ENCODE measurements around the gene ABI3BP.

ABI3BP gene

DNA sequence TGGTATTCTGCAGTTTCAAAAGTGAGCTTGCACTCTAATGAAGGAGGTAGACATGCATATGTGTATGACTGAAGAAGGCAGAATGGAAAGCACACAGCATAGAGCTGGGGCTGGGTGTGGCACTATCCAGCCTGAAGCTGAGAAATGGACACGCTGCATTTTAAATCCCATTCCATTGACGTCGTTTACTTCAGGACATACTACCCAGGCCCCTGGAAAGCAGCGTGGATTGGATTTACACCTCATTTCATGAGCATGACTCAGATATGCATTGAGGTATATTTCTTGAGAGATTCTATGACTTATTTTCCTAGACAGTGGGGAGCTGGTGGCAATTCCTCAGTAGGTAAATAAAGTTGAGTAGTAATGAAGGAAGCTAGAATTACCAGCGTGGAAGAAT is 101.4 kb downstream of the ABI3BP start:
- no peak for TF ChIP-seq FOXM1 (IDR thresholded peaks at IDR 0.05; ENCODE audit: borderline replicate concordance, low read depth)
- TF ChIP-seq, protein P1, sequence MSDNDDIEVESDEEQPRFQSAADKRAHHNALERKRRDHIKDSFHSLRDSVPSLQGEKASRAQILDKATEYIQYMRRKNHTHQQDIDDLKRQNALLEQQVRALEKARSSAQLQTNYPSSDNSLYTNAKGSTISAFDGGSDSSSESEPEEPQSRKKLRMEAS (IDR thresholded peaks at IDR 0.05): no peak
- TF ChIP-seq YY1 (IDR thresholded peaks at IDR 0.05; ENCODE audit: low read depth): no peak
- no peak for TF ChIP-seq CREB1 (IDR thresholded peaks at IDR 0.05; ENCODE audit: low read depth)
- TF ChIP-seq TCF12 (IDR thresholded peaks at IDR 0.05; ENCODE audit: low read depth): no peak
- TF ChIP-seq RAD21 (IDR thresholded peaks at IDR 0.05; ENCODE audit: low read depth): no peak
- TF ChIP-seq CEBPB (IDR thresholded peaks at IDR 0.05): no peak
- TF ChIP-seq EGR1 (IDR thresholded peaks at IDR 0.05): no peak
- TF ChIP-seq ZBTB7A (IDR thresholded peaks at IDR 0.05; ENCODE audit: low read depth): no peak

DNA sequence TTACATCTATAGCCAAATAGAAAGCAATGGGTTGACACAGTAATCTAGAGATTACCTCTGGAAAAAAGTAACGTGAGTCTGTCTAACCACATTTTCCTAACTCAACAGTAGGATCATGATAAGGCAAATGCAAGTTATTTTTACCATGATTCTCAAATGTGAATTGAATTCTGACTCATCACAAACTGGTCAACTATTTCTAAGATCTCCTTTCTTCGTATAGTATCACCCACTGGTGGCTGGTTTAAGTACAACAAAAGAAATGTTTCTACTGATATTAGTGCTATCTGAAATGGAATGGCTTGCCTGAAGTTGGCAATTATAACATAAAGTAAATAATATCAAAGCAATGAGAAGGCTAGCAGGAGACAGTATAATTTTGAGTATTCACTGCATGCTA is 102.2 kb downstream of the ABI3BP start:
- TF ChIP-seq RAD21 (IDR thresholded peaks at IDR 0.05; ENCODE audit: low read depth): peak; percentile 12; the same call in 1 of the 2 replicates
- no peak for TF ChIP-seq ZBTB7A (IDR thresholded peaks at IDR 0.05; ENCODE audit: low read depth)

DNA sequence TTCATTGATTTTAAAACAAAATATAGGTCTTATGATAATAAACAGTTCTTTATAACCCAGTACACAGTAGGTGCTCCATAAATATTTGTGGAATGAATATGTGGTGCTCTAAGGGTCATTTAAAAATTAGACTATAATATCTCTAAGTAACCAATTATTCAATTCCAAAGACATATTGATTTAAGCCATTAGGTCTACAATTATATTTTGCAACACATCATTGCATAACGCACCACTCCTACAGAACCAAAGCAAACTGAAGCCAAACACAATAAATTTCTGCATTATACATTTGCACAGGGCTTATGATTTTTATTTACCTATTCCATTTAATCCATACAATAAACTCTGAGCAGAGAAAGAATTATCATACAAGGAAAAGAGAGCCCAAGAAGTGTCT is 104.3 kb downstream of the ABI3BP start:
- TF ChIP-seq EGR1 (IDR thresholded peaks at IDR 0.05): no peak
- TF ChIP-seq RAD21 (IDR thresholded peaks at IDR 0.05; ENCODE audit: low read depth): no peak
- no peak for TF ChIP-seq TAF1 (IDR thresholded peaks at IDR 0.05; ENCODE audit: low read depth)
- TF ChIP-seq, protein P1 (IDR thresholded peaks at IDR 0.05): no peak
- TF ChIP-seq EP300 (IDR thresholded peaks at IDR 0.05; ENCODE audit: borderline replicate concordance): no peak
- no peak for TF ChIP-seq CEBPB (IDR thresholded peaks at IDR 0.05)
- no peak for TF ChIP-seq ZBTB7A (IDR thresholded peaks at IDR 0.05; ENCODE audit: low read depth)
- TF ChIP-seq, protein P2, sequence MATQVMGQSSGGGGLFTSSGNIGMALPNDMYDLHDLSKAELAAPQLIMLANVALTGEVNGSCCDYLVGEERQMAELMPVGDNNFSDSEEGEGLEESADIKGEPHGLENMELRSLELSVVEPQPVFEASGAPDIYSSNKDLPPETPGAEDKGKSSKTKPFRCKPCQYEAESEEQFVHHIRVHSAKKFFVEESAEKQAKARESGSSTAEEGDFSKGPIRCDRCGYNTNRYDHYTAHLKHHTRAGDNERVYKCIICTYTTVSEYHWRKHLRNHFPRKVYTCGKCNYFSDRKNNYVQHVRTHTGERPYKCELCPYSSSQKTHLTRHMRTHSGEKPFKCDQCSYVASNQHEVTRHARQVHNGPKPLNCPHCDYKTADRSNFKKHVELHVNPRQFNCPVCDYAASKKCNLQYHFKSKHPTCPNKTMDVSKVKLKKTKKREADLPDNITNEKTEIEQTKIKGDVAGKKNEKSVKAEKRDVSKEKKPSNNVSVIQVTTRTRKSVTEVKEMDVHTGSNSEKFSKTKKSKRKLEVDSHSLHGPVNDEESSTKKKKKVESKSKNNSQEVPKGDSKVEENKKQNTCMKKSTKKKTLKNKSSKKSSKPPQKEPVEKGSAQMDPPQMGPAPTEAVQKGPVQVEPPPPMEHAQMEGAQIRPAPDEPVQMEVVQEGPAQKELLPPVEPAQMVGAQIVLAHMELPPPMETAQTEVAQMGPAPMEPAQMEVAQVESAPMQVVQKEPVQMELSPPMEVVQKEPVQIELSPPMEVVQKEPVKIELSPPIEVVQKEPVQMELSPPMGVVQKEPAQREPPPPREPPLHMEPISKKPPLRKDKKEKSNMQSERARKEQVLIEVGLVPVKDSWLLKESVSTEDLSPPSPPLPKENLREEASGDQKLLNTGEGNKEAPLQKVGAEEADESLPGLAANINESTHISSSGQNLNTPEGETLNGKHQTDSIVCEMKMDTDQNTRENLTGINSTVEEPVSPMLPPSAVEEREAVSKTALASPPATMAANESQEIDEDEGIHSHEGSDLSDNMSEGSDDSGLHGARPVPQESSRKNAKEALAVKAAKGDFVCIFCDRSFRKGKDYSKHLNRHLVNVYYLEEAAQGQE (IDR thresholded peaks at IDR 0.05; ENCODE audit: low read depth): no peak
- no peak for TF ChIP-seq TCF12 (IDR thresholded peaks at IDR 0.05; ENCODE audit: low read depth)
- no peak for TF ChIP-seq FOXM1 (IDR thresholded peaks at IDR 0.05; ENCODE audit: borderline replicate concordance, low read depth)

DNA sequence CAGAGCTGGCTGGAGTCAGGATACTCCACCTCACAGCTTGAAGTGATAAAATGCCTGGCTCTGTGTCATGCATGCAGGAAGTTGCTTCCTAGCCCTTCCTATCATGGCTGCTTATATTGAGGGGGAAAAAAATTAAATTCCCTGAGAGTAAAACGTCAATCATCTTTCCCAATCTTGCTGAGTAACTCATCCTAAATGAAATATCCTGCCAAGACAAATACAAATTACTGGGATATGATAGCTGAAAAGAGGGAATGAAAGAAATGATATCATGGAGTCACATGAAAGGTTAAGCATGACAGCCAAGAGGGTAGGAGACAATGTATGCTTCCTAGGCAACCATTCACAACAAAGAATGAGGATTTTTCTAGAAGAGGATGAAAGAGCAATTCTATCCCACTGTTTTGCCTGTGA is 110.6 kb downstream of the ABI3BP start:
- TF ChIP-seq YY1 (IDR thresholded peaks at IDR 0.05; ENCODE audit: low read depth) (no peak), ZBTB7A (IDR thresholded peaks at IDR 0.05; ENCODE audit: low read depth) (no peak)
- TF ChIP-seq, protein P2 (IDR thresholded peaks at IDR 0.05; ENCODE audit: low read depth): no peak
- TF ChIP-seq, protein P3, sequence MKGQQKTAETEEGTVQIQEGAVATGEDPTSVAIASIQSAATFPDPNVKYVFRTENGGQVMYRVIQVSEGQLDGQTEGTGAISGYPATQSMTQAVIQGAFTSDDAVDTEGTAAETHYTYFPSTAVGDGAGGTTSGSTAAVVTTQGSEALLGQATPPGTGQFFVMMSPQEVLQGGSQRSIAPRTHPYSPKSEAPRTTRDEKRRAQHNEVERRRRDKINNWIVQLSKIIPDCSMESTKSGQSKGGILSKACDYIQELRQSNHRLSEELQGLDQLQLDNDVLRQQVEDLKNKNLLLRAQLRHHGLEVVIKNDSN (IDR thresholded peaks at IDR 0.05): no peak
- TF ChIP-seq, protein P1 (IDR thresholded peaks at IDR 0.05): no peak

DNA sequence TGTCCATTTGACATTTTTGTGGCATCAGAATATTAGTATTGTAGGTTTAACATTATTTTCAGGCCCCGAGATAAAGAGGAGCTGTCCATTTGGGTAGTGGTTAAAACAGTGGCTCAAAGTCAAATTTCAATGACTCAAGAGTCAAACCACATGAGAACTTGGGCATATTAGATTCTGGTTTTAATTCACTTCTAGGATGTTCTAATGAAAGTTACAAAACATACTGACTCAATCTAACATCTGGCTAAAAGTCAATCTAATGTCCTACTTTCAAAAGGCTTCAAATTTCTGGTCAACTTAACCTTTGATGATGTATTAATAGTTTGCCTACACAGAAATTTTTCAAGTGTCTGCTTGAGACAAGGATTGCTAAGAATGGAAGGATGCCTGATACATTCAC is 112.4 kb downstream of the ABI3BP start:
- TF ChIP-seq, protein P1 (IDR thresholded peaks at IDR 0.05): no peak
- TF ChIP-seq EP300 (IDR thresholded peaks at IDR 0.05; ENCODE audit: borderline replicate concordance): no peak
- TF ChIP-seq TAF1 (IDR thresholded peaks at IDR 0.05; ENCODE audit: low read depth): no peak
- TF ChIP-seq, protein P2 (IDR thresholded peaks at IDR 0.05; ENCODE audit: low read depth): peak; percentile 26; the same call in 1 of the 2 replicates

DNA sequence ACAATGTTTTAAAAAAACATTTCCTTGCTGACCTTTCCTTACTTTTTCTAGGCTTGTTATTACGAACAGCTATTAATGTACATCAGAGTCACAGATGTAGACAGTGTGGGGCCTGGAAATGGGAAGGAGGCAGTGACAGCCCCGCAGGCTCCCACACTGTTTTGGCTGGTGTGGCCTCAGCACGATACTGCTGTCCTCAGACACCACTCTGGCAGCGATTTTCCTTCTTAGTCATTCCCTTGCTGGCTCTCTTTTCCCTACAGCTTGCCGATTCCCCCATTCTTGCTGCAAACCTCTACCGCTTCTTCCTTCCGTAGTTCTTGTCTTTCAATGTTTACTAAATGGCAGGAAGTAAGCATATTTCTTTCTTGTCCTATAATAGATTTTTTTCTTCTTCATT is 113.1 kb downstream of the ABI3BP start:
- TF ChIP-seq TAF1 (IDR thresholded peaks at IDR 0.05; ENCODE audit: low read depth) (no peak), EP300 (IDR thresholded peaks at IDR 0.05; ENCODE audit: borderline replicate concordance) (no peak), CREB1 (IDR thresholded peaks at IDR 0.05; ENCODE audit: low read depth) (no peak), RAD21 (IDR thresholded peaks at IDR 0.05; ENCODE audit: low read depth) (no peak), EGR1 (IDR thresholded peaks at IDR 0.05) (no peak), TEAD4 (IDR thresholded peaks at IDR 0.05) (no peak)
- TF ChIP-seq, protein P2 (IDR thresholded peaks at IDR 0.05; ENCODE audit: low read depth): no peak

Measured in Ishikawa (cell line).